ENCODE results near the gene HID1. TPM values are rescaled to one million over a fixed set of nuclear protein-coding genes. Genes with fewer than 3 reads are reported as not detected.

The HID1 gene
- total RNA-seq, 1 experiment from 2014 or later, result 12.7 TPM

DNA sequence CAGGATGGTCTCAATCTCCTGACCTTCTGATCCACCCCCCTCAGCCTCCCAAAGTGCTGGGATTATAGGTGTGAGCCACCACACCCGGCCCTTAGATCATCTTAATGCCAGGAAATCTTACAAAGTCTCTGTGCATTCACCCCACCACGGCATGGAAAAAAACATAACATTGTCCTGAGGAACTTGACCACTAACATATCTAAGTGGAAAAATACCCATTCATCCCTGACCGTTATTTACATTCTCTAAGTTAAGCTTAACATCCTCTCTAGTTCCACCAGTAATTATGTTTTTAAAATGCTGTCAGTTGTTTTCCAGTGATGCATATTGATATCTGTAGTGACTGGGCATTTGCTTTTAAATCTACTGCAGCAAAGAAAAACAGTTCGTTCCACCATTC is 3.4 kb upstream of the HID1 start:
- WGBS (ENCODE audit: extremely low coverage, insufficient read length, low lambda C conversion rate), result no CpG with 5 or more reads among the region's 4 CpGs
- Histone ChIP-seq H3T11ph (ENCODE audit: low read length) (no peak overlapping the region), H3K18ac (ENCODE audit: insufficient read length, low read depth, low read length) (no peak overlapping the region), H3K9ac (ENCODE audit: extremely low read depth, insufficient read length, low read length) (no peak overlapping the region), H3K27ac (ENCODE audit: insufficient read length, low read depth, low read length) (no peak overlapping the region), H2AFZ (ENCODE audit: low read length) (no peak overlapping the region), H3K14ac (ENCODE audit: insufficient read depth, low read length) (no peak overlapping the region), H4K8ac (replicated peaks; ENCODE audit: insufficient read length, low read depth, low read length) (no peak overlapping the region), H2BK12ac (ENCODE audit: insufficient read length, low read depth, low read length) (no peak overlapping the region), H2BK15ac (ENCODE audit: low read depth, low read length) (no peak overlapping the region), H3K79me1 (ENCODE audit: insufficient read depth, low read depth, low read length, poor library complexity, severe bottlenecking) (no peaks in the 10 kb centered on the region), H4K91ac (ENCODE audit: insufficient read length, low read depth, low read length) (no peak overlapping the region), H2AK5ac (ENCODE audit: insufficient read length, low read length) (no peak overlapping the region), H3K27me3 (ENCODE audit: insufficient read depth, low read length) (peaks cover 18% of the 10 kb centered on the region), H3K4ac (ENCODE audit: low read depth, low read length) (no peak overlapping the region), H2BK120ac (ENCODE audit: low read depth, low read length, poor library complexity, severe bottlenecking) (no peak overlapping the region), H3K23ac (ENCODE audit: insufficient read length, low read depth, low read length) (no peak overlapping the region), H4K20me1 (ENCODE audit: control insufficient read depth, insufficient read depth, insufficient read length) (no peaks in the 10 kb centered on the region), H3K79me2 (ENCODE audit: insufficient read depth, low read length) (no peaks in the 10 kb centered on the region), H3K56ac (ENCODE audit: insufficient read length, low read depth, low read length) (no peak overlapping the region), H3K9me3 (ENCODE audit: control insufficient read depth, low read depth, low read length) (no peaks in the 10 kb centered on the region), H3K4me1 (ENCODE audit: insufficient read depth, low read length) (no peaks in the 10 kb centered on the region), H3K4me2 (ENCODE audit: insufficient read depth, insufficient read length, low read length) (no peak overlapping the region), H2BK5ac (ENCODE audit: insufficient read length, low read length) (no peak overlapping the region), H3K23me2 (ENCODE audit: insufficient read length, low read depth, low read length, poor library complexity, severe bottlenecking) (peaks cover 8% of the 10 kb centered on the region), H2BK20ac (ENCODE audit: low read depth, low read length, poor library complexity, severe bottlenecking) (no peak overlapping the region), H4K5ac (ENCODE audit: insufficient read length, low read depth, low read length) (no peak overlapping the region)
- no peak for DNase-seq
- TF ChIP-seq, protein P1, sequence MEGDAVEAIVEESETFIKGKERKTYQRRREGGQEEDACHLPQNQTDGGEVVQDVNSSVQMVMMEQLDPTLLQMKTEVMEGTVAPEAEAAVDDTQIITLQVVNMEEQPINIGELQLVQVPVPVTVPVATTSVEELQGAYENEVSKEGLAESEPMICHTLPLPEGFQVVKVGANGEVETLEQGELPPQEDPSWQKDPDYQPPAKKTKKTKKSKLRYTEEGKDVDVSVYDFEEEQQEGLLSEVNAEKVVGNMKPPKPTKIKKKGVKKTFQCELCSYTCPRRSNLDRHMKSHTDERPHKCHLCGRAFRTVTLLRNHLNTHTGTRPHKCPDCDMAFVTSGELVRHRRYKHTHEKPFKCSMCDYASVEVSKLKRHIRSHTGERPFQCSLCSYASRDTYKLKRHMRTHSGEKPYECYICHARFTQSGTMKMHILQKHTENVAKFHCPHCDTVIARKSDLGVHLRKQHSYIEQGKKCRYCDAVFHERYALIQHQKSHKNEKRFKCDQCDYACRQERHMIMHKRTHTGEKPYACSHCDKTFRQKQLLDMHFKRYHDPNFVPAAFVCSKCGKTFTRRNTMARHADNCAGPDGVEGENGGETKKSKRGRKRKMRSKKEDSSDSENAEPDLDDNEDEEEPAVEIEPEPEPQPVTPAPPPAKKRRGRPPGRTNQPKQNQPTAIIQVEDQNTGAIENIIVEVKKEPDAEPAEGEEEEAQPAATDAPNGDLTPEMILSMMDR (conservative IDR thresholded peaks at IDR 0.05), result no peak
- peaks cover 0 to 2% of the 10 kb centered on the region in 2 experiments; a peak in 2 of 5 replicates for H3K9me3 Mint-ChIP-seq
- peaks cover 3 to 9% of the 10 kb centered on the region in 2 experiments; a peak in 3 of 4 replicates for H3K4me1 Mint-ChIP-seq
- H3K27ac Mint-ChIP-seq, result no peak overlapping the region
- H3K27me3 Mint-ChIP-seq (ENCODE audit: low read depth), result peaks cover 72% of the 10 kb centered on the region
- no peaks in the 10 kb centered on the region for H3K36me3 Mint-ChIP-seq (ENCODE audit: insufficient read depth in 1 of 3, low read depth in 3 of 3)
- no peak overlapping the region for H3K4me3 Mint-ChIP-seq

All from H9 (cell line).